Activated naive CD4-positive, alpha-beta T cell treated with anti-CD3 and anti-CD28 coated beads, Interleukin-2, amount 50 U/mL, for 24 hours (primary cell): ENCODE measurements around the gene ANO2.

ENCODE experiments used
- H3K27ac Mint-ChIP-seq: one replicate; pipeline ENCODE4 v1.8.0; 2021; ENCODE audit warnings: mild to moderate bottlenecking, mixed read lengths
- H3K27me3 Mint-ChIP-seq: one replicate; pipeline ENCODE4 v1.8.0; 2021; ENCODE audit warnings: mixed read lengths
- H3K36me3 Mint-ChIP-seq: one replicate; pipeline ENCODE4 v1.8.0; 2021; ENCODE audit warnings: mixed read lengths
- H3K4me1 Mint-ChIP-seq: one replicate; pipeline ENCODE4 v1.8.0; 2021; ENCODE audit warnings: mixed read lengths
- H3K4me3 Mint-ChIP-seq: one replicate; pipeline ENCODE4 v1.8.0; 2021; ENCODE audit warnings: mild to moderate bottlenecking, mixed read lengths
- H3K9me3 Mint-ChIP-seq: one replicate; pipeline ENCODE4 v1.8.0; 2021; ENCODE audit warnings: mixed read lengths

Gene ANO2

DNA sequence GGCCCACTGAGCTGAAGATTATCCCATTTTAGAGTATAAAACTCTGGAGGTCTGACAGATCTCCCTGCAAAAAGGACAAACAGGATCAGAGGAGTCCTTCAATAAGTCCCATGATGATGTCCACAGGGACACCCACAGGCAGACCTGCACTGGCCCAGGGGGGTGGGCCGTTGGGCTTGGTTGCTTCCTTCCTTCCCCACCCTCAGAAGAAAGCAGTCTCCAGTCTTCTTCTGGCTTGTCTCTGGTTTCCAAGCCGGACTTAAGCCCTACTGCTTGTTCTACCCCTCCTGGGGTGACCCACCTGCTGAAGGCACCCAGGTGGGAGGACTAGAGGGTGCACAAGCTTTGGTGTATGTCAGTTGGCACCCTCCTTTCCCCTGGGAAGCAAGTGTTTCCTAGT lies 209.0 kb downstream of the ANO2 start:
- no peaks in the 10 kb centered on the region for H3K4me1 Mint-ChIP-seq
- no peak overlapping the region for H3K4me3 Mint-ChIP-seq
- no peak overlapping the region for H3K27ac Mint-ChIP-seq
- no peaks in the 10 kb centered on the region for H3K27me3 Mint-ChIP-seq
- no peaks in the 10 kb centered on the region for H3K36me3 Mint-ChIP-seq
- H3K9me3 Mint-ChIP-seq: no peaks in the 10 kb centered on the region

DNA sequence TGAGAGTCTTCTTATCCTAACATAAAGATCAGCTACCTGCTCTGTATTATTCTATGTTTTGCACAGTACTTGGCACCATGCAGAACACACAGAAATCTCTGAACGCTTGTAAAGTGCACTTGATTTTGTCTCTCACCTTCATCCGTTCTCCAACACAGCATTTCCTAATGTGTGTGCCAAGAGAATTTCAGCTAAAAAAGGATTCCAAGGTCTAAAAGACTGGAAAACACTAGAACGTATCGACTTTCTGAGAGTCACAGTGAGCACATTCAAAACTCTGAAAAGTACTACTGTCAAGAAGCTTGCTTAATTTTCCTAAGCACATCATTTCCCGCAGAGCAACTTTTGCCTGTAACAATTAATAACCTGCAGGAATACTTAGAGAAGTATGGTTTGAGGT lies 211.1 kb downstream of the ANO2 start:
- H3K4me3 Mint-ChIP-seq: no peak overlapping the region
- no peaks in the 10 kb centered on the region for H3K4me1 Mint-ChIP-seq
- no peak overlapping the region for H3K27ac Mint-ChIP-seq
- H3K27me3 Mint-ChIP-seq: no peaks in the 10 kb centered on the region
- H3K36me3 Mint-ChIP-seq: no peaks in the 10 kb centered on the region
- no peaks in the 10 kb centered on the region for H3K9me3 Mint-ChIP-seq

DNA sequence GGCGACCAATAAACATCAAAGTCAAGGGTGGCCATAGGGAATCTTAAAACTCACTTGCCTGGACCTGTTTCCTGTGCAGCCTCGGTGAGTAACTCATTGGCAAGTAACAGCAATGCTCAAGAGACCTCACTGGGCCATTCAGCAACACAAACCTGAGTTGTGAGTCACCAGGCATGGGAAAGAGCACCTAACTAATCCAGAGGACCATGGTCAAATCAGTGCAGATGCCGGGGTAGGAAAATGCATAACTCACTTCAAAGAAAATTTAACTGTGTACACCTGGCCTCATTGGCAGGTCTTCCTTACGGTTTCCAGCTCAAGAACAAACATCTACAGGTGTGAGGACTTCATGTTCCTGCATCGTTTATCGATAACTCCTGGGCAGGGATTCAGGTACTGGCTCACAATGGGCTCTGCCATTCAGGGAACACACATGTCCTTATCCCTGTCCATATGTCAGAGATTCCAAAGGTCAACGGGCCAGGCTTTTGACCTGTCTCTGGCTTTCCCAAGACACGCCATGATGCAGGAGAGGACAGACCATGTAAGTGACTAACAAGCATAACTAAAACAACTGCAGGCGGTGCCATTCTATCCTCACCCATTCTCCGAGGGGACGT lies 211.8 kb downstream of the ANO2 start:
- Mint-ChIP-seq H3K36me3 (no peaks in the 10 kb centered on the region), H3K4me1 (no peaks in the 10 kb centered on the region), H3K4me3 (no peak overlapping the region), H3K27me3 (no peaks in the 10 kb centered on the region), H3K27ac (no peak overlapping the region), H3K9me3 (no peaks in the 10 kb centered on the region)

DNA sequence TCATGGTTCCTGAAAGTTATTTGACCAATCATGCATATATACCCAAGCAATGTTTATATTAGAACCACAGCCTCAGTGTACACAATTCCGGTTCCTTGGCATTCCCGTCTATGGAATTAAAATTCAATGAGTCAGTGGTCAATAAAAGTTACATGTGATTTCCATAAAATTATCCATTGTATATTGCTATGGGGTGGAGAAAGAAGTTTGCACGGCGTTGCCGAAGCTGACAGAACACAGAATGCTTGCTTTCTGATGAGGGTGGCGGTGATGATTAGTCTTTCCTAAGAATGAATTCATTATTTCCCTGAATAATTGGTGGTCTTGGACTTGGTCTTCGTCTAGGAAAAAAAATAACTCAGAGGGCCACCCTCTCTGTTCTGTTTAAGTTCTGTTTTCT lies 214.1 kb downstream of the ANO2 start:
- no peak overlapping the region for H3K27ac Mint-ChIP-seq
- H3K9me3 Mint-ChIP-seq: no peaks in the 10 kb centered on the region
- no peaks in the 10 kb centered on the region for H3K36me3 Mint-ChIP-seq
- no peaks in the 10 kb centered on the region for H3K4me1 Mint-ChIP-seq
- no peak overlapping the region for H3K4me3 Mint-ChIP-seq
- H3K27me3 Mint-ChIP-seq: peaks cover 1% of the 10 kb centered on the region

DNA sequence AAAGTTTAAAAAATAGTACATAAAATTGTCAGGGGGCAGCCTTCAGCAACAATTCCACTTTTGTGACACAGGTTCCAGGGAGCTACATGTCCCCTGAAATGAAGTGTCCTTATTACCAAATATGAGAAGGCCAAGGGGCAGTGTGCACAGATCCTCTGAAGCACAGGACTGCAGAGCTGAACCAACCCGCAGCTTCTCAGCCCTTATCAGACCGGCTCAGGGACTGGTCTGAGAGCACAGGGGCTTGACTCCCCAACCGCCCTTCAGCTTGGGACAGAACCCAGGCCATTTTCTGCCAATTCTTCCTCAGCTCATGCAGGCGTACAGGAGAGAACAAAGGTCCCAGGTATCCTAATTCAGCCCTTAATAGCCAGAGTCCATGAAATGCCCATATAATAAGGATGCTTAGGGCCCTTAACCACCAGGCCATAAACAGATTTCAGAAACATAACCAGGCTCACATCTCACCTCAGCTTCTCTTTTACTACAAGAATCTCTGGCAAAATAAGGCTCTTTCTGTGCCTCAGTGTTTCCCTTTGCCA lies 221.3 kb downstream of the ANO2 start:
- H3K27me3 Mint-ChIP-seq: peaks cover 7% of the 10 kb centered on the region
- H3K4me3 Mint-ChIP-seq: no peak overlapping the region
- H3K27ac Mint-ChIP-seq: no peak overlapping the region
- H3K36me3 Mint-ChIP-seq: no peaks in the 10 kb centered on the region
- no peaks in the 10 kb centered on the region for H3K9me3 Mint-ChIP-seq
- H3K4me1 Mint-ChIP-seq: no peaks in the 10 kb centered on the region

DNA sequence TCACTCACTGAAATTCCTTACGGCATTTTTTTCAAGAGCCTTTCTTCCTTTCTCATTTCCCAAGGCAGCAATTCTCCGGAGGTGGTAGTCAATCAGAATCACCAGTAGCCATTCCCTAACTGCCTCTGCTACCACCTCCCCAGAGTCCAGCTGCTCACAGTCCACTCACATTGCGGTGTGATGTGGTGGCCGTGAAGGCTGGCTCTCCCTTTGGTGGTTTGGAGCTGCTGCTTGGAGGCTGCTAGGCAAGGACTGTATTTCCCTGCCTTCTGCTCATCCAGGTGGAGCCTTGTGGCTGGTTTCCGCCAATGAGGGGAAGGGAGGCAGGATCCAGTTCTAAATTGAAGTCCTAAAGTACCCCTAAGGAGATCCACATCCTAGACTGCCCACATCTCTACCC lies 222.0 kb downstream of the ANO2 start:
- Mint-ChIP-seq H3K27me3 (peaks cover 7% of the 10 kb centered on the region), H3K4me3 (no peak overlapping the region), H3K27ac (no peak overlapping the region), H3K36me3 (no peaks in the 10 kb centered on the region), H3K9me3 (no peaks in the 10 kb centered on the region), H3K4me1 (no peaks in the 10 kb centered on the region)

DNA sequence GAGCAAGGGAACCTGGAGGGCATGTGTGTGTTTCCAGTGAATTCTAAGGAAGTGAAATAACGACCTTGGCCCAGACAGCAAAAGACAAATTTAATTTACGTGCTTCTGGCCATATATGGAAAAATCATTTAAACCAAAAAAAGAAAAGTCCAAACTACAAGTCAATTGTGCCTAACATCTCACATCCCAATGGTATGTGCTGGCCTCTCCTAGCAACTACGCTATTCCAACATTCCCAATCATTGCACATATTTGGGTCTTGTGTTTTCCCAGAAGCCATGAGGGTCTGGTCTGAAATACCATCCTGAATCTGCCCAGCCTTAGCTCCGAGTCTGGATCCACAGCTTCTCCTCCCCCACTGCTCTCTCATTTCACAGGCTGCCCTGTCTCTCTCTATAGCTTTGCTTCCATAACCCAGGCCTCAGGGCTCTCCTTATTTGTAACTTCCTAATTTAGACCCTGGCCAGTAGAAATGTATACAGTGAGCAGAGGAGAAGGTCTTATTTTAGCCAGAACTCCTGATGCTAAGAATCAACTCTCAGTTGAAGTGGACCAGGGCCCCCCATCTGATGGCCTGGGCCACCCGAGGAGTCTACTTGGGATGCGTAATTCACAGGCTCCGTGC lies 224.6 kb downstream of the ANO2 start:
- no peak overlapping the region for H3K4me3 Mint-ChIP-seq
- no peaks in the 10 kb centered on the region for H3K4me1 Mint-ChIP-seq
- no peak overlapping the region for H3K27ac Mint-ChIP-seq
- H3K27me3 Mint-ChIP-seq: peaks cover 3% of the 10 kb centered on the region
- no peaks in the 10 kb centered on the region for H3K36me3 Mint-ChIP-seq
- no peaks in the 10 kb centered on the region for H3K9me3 Mint-ChIP-seq

DNA sequence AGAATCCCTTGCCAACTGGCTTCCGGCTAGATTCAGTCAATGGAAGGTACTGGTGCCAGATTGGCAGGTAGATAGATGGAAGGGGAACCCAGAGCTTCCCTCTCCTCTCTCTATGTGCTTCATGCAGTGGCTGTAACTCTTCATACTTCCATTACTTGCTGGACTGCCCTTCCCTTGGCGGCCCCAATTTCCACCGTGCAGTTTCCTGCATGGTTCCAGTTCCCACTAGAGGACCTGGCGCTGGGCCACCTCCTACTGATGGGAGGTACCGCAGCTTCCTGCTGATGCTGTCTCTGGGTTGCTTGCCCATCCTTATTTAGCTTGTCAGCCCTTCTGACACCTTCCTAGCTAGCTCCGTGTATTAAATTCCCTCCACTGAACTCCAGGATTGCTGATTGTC lies 226.4 kb downstream of the ANO2 start:
- no peaks in the 10 kb centered on the region for H3K4me1 Mint-ChIP-seq
- H3K9me3 Mint-ChIP-seq: no peaks in the 10 kb centered on the region
- H3K36me3 Mint-ChIP-seq: no peaks in the 10 kb centered on the region
- H3K27me3 Mint-ChIP-seq: peaks cover 3% of the 10 kb centered on the region
- H3K27ac Mint-ChIP-seq: no peak overlapping the region
- H3K4me3 Mint-ChIP-seq: no peak overlapping the region

DNA sequence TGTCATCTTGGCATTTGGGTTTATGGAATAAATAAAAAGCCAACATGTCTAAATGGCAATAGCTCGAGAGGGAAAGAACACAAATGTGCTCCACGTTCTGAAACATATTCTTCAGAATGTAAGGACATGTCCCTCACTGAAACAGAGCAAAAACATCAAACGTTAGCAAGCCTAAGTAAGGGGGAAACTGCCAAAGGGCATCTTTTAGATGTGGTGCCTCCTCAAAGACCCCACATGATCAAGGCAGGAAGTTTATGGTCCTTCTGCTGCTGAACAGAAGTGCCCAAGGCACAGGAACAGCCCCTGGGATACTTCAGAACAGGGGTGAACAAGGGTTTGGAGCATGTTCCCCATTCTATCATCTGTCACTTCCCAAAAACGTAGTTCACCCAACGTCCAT lies 227.0 kb downstream of the ANO2 start:
- Mint-ChIP-seq H3K27ac (no peak overlapping the region), H3K4me3 (no peak overlapping the region), H3K27me3 (peaks cover 3% of the 10 kb centered on the region), H3K4me1 (no peaks in the 10 kb centered on the region), H3K36me3 (no peaks in the 10 kb centered on the region), H3K9me3 (no peaks in the 10 kb centered on the region)

DNA sequence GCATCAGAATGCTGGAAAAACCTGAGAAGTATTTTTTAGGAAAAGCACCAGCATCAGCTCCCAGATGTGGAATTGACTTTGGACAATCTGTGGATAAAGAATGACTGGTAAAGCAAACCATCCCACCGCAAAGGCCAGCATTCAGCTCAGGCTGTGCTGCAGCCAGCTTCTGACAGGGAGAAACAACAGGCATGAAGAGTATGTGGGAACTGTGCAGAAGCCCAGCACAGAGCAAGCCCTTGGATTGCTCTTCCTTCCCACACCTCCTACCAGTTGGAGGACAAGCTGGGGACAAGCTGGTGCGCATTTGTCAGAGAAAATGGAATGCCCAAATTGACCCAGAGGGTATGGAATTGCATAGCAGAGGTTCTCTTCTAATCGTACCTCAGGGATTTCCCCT lies 228.1 kb downstream of the ANO2 start:
- H3K36me3 Mint-ChIP-seq: no peaks in the 10 kb centered on the region
- peaks cover 3% of the 10 kb centered on the region for H3K27me3 Mint-ChIP-seq
- no peaks in the 10 kb centered on the region for H3K9me3 Mint-ChIP-seq
- no peaks in the 10 kb centered on the region for H3K4me1 Mint-ChIP-seq
- no peak overlapping the region for H3K4me3 Mint-ChIP-seq
- H3K27ac Mint-ChIP-seq: no peak overlapping the region

DNA sequence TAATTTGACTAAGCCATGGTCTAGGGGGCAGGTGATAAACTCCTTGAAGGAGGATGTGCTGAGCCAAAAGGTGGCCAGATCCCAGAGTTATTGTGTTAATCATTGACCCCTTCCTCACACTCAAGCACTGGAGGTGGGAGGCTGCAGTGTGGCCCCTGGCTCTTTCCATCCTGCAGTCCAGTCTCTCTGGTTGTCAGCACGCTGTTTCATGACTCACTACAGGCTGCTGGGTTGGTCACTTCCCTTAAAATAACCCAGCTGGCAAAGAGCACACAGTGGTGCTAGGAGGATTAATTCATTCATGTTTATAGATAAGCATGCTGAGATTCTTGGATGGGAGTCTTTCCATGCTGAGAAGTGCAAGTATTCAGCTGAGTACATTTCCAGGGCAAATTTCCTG lies 228.9 kb downstream of the ANO2 start:
- no peaks in the 10 kb centered on the region for H3K9me3 Mint-ChIP-seq
- no peak overlapping the region for H3K4me3 Mint-ChIP-seq
- no peaks in the 10 kb centered on the region for H3K36me3 Mint-ChIP-seq
- H3K27me3 Mint-ChIP-seq: peaks cover 3% of the 10 kb centered on the region
- H3K27ac Mint-ChIP-seq: no peak overlapping the region
- no peaks in the 10 kb centered on the region for H3K4me1 Mint-ChIP-seq

DNA sequence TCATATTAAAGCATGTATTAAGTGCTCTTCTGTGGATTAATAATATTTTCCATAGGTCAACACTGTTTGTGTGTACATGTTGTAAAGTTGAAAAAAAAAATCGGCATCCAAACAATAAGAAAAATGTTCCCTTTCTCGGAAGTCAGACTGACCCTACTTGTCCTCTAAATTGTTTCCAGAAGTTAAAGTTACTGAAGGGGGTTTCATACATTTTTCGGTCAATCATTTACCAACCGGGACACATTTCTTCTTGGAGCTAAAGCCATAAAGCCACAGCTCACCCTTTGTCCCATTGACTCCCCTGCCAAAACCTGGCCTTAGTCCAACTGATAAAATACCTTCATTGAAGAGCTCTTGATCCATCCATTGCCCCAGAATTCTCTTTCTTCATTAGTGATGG lies 230.0 kb downstream of the ANO2 start:
- no peak overlapping the region for H3K4me3 Mint-ChIP-seq
- H3K4me1 Mint-ChIP-seq: no peaks in the 10 kb centered on the region
- H3K27ac Mint-ChIP-seq: no peak overlapping the region
- no peaks in the 10 kb centered on the region for H3K9me3 Mint-ChIP-seq
- no peaks in the 10 kb centered on the region for H3K36me3 Mint-ChIP-seq
- H3K27me3 Mint-ChIP-seq: peaks cover 2% of the 10 kb centered on the region

DNA sequence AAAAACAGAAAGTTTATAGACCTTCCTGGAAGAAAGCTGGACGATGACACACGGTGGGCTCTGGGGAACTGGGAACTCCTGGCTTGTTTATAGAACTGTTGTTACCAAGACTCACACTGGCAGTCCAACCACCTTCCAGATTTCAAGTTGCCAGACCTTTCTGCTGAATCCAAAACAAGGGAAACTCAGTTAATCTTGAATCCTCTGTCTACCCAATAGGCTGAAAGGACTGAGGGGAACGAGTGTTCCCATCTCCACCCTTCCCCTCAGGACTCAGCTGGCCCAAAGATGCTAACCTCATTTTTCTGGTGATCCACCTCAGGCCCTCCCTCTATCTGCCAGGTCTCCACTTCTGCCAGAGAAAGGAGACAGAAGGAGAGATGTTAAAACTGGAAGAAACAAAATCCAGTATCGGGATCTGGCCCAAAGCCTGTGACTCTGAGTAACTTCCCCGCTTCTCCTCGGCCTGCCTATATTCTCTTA lies 231.4 kb downstream of the ANO2 start:
- no peaks in the 10 kb centered on the region for H3K9me3 Mint-ChIP-seq
- H3K4me3 Mint-ChIP-seq: no peak overlapping the region
- H3K4me1 Mint-ChIP-seq: no peaks in the 10 kb centered on the region
- H3K27ac Mint-ChIP-seq: no peak overlapping the region
- H3K27me3 Mint-ChIP-seq: no peaks in the 10 kb centered on the region
- no peaks in the 10 kb centered on the region for H3K36me3 Mint-ChIP-seq

DNA sequence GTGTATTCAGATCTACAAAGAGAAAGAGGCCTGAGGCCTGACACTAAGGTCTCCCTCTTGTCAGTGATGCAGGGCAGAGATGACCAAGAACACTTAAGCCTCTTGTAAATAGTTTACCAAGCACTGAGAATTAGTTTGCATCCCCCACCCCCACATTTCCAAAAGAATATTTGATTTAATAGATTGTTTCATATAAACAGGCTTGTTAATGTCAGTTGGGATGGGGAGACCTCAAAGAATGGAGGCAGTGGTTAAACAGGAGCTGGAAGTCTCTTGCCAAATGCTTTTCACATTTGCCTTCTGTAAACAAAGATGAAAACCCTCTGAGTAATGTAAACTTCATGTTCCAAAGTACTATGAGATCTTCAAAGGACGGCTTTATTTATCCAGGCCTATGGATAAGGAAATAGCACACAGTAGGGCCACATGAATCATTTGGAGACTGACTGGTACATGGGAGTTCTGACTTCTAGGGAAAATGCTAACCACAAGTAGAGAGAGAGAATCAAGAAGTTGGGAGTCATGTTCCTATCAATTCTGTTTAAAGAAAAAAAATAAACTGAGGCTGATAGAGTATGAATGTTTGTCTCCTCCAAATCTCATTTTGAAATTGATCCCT lies 234.7 kb downstream of the ANO2 start:
- Mint-ChIP-seq H3K27me3 (peaks cover 3% of the 10 kb centered on the region), H3K4me3 (no peak overlapping the region), H3K4me1 (no peaks in the 10 kb centered on the region), H3K36me3 (no peaks in the 10 kb centered on the region), H3K27ac (no peak overlapping the region), H3K9me3 (no peaks in the 10 kb centered on the region)

DNA sequence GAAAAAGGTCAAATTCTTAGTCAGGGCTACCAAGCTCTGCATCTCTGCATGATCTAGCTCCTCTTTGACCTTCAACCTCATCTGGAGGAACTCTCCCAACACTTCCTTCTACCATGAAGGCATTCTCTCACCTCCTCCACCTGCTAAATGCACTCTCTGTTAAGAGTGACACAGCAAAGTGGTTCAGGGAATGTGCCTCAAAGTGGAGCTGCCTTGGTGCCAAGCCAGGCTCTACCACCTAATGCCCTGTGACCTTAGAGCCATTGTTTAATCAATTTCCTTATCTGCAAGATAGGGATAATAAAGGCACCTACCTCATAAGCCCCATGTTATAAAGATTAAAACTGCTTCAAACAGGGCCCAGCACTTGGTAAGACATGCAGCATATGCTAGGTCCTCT lies 236.7 kb downstream of the ANO2 start:
- Mint-ChIP-seq H3K4me3 (no peak overlapping the region), H3K4me1 (no peaks in the 10 kb centered on the region), H3K9me3 (no peaks in the 10 kb centered on the region), H3K27me3 (peaks cover 3% of the 10 kb centered on the region), H3K36me3 (no peaks in the 10 kb centered on the region), H3K27ac (no peak overlapping the region)

DNA sequence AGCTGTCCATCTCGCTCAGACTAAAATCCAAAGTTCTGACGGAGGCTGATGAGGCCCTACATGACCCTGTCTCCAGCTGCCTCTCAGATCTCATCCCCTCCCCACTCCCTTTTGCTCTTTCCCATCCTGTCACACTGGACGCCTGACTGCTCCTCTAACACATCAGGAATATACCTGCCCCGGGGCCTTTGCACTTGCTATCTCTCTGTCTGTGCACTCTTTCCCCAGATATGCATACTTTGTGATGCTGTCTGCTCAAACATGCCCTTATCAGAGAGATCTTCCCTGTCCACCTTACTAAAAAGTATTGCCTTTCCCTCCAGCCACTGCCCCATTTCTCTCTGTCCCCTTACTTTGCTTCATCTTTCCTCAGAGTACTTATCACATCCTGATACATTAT lies 238.8 kb downstream of the ANO2 start:
- H3K4me1 Mint-ChIP-seq: no peaks in the 10 kb centered on the region
- no peak overlapping the region for H3K4me3 Mint-ChIP-seq
- H3K27me3 Mint-ChIP-seq: peaks cover 3% of the 10 kb centered on the region
- no peaks in the 10 kb centered on the region for H3K9me3 Mint-ChIP-seq
- H3K27ac Mint-ChIP-seq: no peak overlapping the region
- H3K36me3 Mint-ChIP-seq: no peaks in the 10 kb centered on the region
